ENCODE results near the gene EGLN2. TPM values are rescaled to one million over a fixed set of nuclear protein-coding genes. Genes with fewer than 3 reads are reported as not detected.
"Not testable (repeated sequence)": the region's sequence is repeated elsewhere in the genome, so short reads cannot be mapped to it uniquely, and the experiment has no call there.

The EGLN2 gene
- total RNA-seq, 1 donor from 2014 or later: 27.0 TPM

DNA sequence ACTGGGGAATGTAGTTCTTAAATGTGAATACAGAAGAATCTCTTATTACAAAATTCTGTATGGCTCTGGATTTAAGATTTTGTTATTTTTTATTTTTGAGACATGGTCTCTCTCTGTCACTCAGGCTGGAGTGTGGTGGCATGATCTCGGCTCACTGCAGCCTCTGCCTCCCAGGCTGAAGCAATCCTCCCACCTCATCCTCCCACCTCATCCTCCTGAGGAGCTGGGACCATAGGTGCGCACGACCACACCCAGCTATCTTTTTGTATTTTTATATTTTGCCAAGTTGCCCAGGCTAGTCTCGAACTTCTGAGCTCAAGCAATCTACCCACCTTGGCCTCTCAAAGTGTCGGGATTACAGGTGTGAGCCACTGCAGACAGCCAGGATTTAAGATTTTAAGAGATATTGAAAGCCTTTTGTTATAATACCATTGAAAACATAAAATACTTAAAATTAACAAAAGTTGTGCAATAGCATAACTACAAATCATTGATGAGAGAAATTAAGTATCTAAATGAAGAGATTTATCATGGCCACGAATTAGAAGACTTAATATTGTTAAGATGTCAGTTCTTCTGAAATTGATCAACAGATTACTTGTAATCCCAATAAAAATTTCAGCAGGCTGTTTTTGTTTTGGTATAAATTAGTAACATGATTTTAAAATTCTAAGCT is 37.9 kb downstream of the EGLN2 start:
- Mint-ChIP-seq H3K36me3 (no peaks in the 10 kb centered on the region), H3K27me3 (ENCODE audit: insufficient read depth, low read depth) (peaks cover 5% of the 10 kb centered on the region), H3K27ac (no peak overlapping the region), H3K4me1 (no peaks in the 10 kb centered on the region), H3K4me3 (no peak overlapping the region), H3K9me3 (no peaks in the 10 kb centered on the region)
- Histone ChIP-seq H2AFZ (replicated peaks) (no peak overlapping the region), H3K27ac (no peak overlapping the region), H3K4me1 (no peaks in the 10 kb centered on the region), H4K20me1 (ENCODE audit: low read depth) (no peaks in the 10 kb centered on the region), H3K4me2 (no peak overlapping the region), H3K9me3 (ENCODE audit: low read depth) (no peaks in the 10 kb centered on the region), H3K27me3 (peaks cover 8% of the 10 kb centered on the region), H3K79me2 (ENCODE audit: low read depth) (no peaks in the 10 kb centered on the region), H3K4me3 (no peak overlapping the region), H3K36me3 (no peaks in the 10 kb centered on the region), H3K9ac (no peak overlapping the region), H3F3A (ENCODE audit: low read depth) (no peaks in the 10 kb centered on the region)
- no peak for DNase-seq (ENCODE audit: low spot score)
- TF ChIP-seq, protein P1, sequence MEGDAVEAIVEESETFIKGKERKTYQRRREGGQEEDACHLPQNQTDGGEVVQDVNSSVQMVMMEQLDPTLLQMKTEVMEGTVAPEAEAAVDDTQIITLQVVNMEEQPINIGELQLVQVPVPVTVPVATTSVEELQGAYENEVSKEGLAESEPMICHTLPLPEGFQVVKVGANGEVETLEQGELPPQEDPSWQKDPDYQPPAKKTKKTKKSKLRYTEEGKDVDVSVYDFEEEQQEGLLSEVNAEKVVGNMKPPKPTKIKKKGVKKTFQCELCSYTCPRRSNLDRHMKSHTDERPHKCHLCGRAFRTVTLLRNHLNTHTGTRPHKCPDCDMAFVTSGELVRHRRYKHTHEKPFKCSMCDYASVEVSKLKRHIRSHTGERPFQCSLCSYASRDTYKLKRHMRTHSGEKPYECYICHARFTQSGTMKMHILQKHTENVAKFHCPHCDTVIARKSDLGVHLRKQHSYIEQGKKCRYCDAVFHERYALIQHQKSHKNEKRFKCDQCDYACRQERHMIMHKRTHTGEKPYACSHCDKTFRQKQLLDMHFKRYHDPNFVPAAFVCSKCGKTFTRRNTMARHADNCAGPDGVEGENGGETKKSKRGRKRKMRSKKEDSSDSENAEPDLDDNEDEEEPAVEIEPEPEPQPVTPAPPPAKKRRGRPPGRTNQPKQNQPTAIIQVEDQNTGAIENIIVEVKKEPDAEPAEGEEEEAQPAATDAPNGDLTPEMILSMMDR (IDR thresholded peaks at IDR 0.05): no peak
- TF ChIP-seq EZH2 (IDR thresholded peaks at IDR 0.05): no peak
- no peak for TF ChIP-seq EZH2phosphoT487 (IDR thresholded peaks at IDR 0.05)

DNA sequence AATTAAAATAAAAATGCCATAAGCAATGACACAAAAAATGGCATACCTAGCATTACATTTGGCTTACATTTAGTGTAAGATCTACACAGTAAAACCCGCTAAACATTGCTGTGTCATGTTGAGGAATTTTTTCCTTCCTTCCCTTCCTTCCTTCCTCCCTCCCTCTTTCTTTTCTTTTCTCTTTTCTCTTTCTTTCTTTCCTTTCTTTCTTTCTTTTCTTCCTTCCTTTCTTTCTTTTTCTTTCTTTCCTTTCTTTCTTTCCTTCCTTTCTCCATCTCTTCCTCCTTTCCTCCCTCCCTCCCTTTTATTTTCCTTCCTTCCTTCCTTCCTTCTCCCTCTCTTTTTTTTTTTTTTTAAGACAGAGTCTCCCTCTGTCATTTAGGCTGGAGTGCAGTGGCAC is 39.5 kb downstream of the EGLN2 start:
- H3F3A ChIP-seq (ENCODE audit: low read depth); H3K9me3 ChIP-seq (ENCODE audit: low read depth); H3K4me1 Mint-ChIP-seq; H3K9ac ChIP-seq; DNase-seq (ENCODE audit: low spot score); H3K27me3 ChIP-seq; H3K36me3 ChIP-seq; H3K4me1 ChIP-seq; H3K9me3 Mint-ChIP-seq; H3K79me2 ChIP-seq (ENCODE audit: low read depth); H2AFZ ChIP-seq (replicated peaks); H3K4me3 ChIP-seq; H3K27ac Mint-ChIP-seq; H3K27ac ChIP-seq; H4K20me1 ChIP-seq (ENCODE audit: low read depth); H3K4me3 Mint-ChIP-seq; H3K27me3 Mint-ChIP-seq (ENCODE audit: insufficient read depth, low read depth); H3K36me3 Mint-ChIP-seq; H3K4me2 ChIP-seq: not testable (repeated sequence)

DNA sequence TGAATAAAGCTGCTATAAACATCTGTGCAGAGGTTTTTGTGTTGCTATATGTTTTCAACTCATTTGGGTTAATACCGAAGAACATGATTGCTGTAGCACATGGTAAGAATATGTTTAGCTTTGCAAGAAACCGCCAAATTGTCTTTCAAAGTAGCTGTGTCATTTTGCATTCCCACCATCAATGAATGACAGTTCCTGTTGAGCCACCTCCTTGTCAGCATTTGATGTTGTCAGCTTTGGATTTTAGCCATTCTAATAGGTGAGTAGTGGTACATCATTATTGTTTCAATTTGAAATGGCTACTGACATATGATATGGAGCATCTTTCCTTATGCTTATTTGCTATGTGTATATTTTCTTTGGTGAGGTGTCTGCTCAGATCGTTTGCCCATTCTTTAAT is 43.0 kb downstream of the EGLN2 start:
- not testable (repeated sequence) for H3K27me3 Mint-ChIP-seq (ENCODE audit: insufficient read depth, low read depth)

DNA sequence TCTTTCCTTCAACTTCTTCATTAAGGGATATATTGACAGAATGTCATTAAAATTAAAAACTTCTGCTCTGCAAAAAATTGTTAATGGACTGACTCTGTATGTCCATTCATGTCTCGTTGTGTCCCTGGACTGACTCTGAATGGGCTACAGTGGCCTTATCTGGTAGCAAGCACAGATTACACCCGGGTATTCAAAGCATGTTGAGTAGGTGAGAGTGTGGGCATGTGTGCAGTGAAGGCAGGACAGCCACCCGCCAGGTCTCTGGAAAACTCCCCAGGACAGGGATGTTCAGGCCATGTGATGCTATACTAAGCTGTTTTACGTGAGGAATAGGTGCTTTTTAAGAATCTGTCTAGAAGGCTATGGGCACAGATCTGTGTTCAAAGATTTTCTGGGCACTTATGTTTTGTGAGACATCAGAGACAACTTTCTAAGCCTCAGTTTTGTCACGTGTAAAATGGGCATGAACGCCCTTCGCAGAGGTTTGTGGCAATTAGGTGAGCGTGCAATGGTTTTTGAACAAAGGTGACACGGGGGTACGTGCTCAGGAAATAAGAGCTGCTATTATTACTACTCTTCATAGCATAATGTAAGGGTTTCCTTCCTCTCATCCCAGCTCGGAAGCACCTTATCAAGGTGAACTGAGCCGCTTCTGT is 44.1 kb downstream of the EGLN2 start:
- Histone ChIP-seq H3K4me3 (peak overlapping the region; percentile 29), H2AFZ (replicated peaks) (peak overlapping the region; percentile 91), H3K27me3 (peaks cover 34% of the 10 kb centered on the region), H3K4me2 (peak overlapping the region; percentile 63)
- H3K9me3 Mint-ChIP-seq; H3K79me2 ChIP-seq (ENCODE audit: low read depth); H3K27ac ChIP-seq; H3K36me3 ChIP-seq; H3K9ac ChIP-seq; H3K4me1 ChIP-seq; H3K4me3 Mint-ChIP-seq; H3K9me3 ChIP-seq (ENCODE audit: low read depth); H3K27ac Mint-ChIP-seq; H3K4me1 Mint-ChIP-seq; DNase-seq (ENCODE audit: low spot score); H3F3A ChIP-seq (ENCODE audit: low read depth); H4K20me1 ChIP-seq (ENCODE audit: low read depth); H3K36me3 Mint-ChIP-seq: not testable (repeated sequence)
- peaks cover 15% of the 10 kb centered on the region for H3K27me3 Mint-ChIP-seq (ENCODE audit: insufficient read depth, low read depth)

More for the DNA sequence above, 43.0 kb downstream of the EGLN2 start:
- not testable (repeated sequence) for H3K27ac ChIP-seq; H3K4me1 Mint-ChIP-seq; H3K9me3 ChIP-seq (ENCODE audit: low read depth); H3K9me3 Mint-ChIP-seq; H2AFZ ChIP-seq (replicated peaks); H3K27ac Mint-ChIP-seq; H3K4me1 ChIP-seq; H3K36me3 ChIP-seq; H3K4me3 Mint-ChIP-seq; DNase-seq (ENCODE audit: low spot score); H3F3A ChIP-seq (ENCODE audit: low read depth); H3K9ac ChIP-seq; H3K4me3 ChIP-seq; H3K36me3 Mint-ChIP-seq; H4K20me1 ChIP-seq (ENCODE audit: low read depth); H3K79me2 ChIP-seq (ENCODE audit: low read depth); H3K4me2 ChIP-seq
- peaks cover 22% of the 10 kb centered on the region for H3K27me3 ChIP-seq

DNA sequence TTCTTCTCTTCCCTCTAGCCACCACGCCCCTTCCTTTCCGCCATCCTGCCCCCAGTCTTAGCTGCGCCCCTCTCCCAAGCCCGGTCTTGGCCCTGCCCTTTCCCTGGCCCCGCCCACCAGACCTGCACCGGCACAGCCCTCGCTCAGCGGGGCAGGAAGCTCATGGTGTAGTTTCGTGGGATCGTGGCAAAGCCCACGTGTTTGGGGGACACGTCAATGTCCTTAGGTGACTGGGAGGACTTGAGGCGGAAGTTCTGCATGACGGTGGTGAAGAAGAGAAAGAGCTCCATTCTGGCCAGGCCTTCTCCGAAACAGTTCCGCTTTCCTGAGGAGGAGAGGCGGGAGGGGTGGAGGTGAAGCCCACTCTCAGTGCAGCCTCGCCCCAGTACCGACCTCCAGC is 44.7 kb downstream of the EGLN2 start:
- not testable (repeated sequence) for H3K27ac Mint-ChIP-seq

DNA sequence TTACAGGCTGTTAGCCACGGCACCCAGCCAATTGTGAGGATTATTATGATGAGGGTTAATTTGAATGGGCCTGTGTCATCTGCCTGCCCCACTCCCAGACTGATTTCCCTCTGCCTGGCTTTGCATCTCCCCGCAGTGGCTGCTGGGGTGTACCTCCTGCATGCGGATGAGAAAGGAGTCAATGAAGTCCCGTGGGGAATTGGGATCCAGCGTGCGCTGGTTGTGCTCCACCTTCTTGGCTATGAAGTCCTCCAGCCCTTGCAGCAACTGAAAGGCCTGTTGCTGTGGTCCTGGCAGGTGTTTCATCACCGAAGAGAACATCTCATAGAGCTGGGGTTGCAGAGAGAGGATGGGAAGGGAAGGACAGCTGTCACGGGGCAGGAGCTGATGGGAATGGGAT is 47.7 kb downstream of the EGLN2 start:
- not testable (repeated sequence) for H4K20me1 ChIP-seq (ENCODE audit: low read depth)
- peaks cover 30% of the 10 kb centered on the region for H3K27me3 Mint-ChIP-seq (ENCODE audit: insufficient read depth, low read depth)
- H3K27me3 ChIP-seq: peaks cover 54% of the 10 kb centered on the region

More for the DNA sequence above, 44.7 kb downstream of the EGLN2 start:
- not testable (repeated sequence) for H3K36me3 Mint-ChIP-seq; H3K9me3 ChIP-seq (ENCODE audit: low read depth); H3K4me1 ChIP-seq; H3K9me3 Mint-ChIP-seq; H3K27ac ChIP-seq; H4K20me1 ChIP-seq (ENCODE audit: low read depth); H3K79me2 ChIP-seq (ENCODE audit: low read depth); H3F3A ChIP-seq (ENCODE audit: low read depth); H3K4me1 Mint-ChIP-seq; H3K36me3 ChIP-seq; H3K9ac ChIP-seq
- peak overlapping the region; percentile 63 for H3K4me2 ChIP-seq
- peak overlapping the region; percentile 91 for H2AFZ ChIP-seq (replicated peaks)
- H3K4me3 ChIP-seq: peak overlapping the region; percentile 29
- Mint-ChIP-seq H3K27me3 (ENCODE audit: insufficient read depth, low read depth) (peaks cover 16% of the 10 kb centered on the region), H3K4me3 (peak overlapping the region; percentile 62)
- DNase-seq (ENCODE audit: low spot score): peak; percentile 46
- H3K27me3 ChIP-seq: peaks cover 39% of the 10 kb centered on the region

DNA sequence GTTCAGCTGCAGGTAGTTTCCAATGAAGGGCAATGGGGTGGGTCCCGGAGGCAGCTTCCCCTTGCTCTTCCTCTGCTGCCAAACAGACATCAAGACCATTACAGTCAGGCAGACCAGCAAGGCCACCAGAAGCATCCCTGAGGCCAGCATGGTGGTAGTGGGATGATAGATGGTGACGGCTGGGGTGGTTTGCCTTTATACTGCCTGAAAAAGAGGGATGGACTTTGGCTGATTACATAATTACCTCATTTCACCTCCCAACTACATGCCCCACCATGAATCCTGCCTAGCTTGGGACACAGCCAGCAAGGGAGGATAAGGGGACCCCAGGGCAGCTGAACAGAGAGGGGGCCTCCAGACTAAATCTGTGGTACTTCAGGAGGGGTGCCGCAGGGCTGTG is 51.3 kb downstream of the EGLN2 start, which contains the start of gene CYP2A6:
TSS of gene CYP2A6 (minus strand) at position 171 of the 400 bp plus-strand sequence. CDS start at position 150, 21 bp downstream.
- not testable (repeated sequence) for H3K79me2 ChIP-seq (ENCODE audit: low read depth); H3K9me3 Mint-ChIP-seq; H3K9ac ChIP-seq; H3K4me2 ChIP-seq; H3K36me3 Mint-ChIP-seq; H3F3A ChIP-seq (ENCODE audit: low read depth); H3K4me1 ChIP-seq; H3K27ac Mint-ChIP-seq; H4K20me1 ChIP-seq (ENCODE audit: low read depth); DNase-seq (ENCODE audit: low spot score); H3K4me3 ChIP-seq; H3K4me1 Mint-ChIP-seq; H3K4me3 Mint-ChIP-seq; H3K36me3 ChIP-seq; H3K9me3 ChIP-seq (ENCODE audit: low read depth); H3K27ac ChIP-seq
- peaks cover 27% of the 10 kb centered on the region for H3K27me3 Mint-ChIP-seq (ENCODE audit: insufficient read depth, low read depth)
- Histone ChIP-seq H2AFZ (replicated peaks) (peak within 1 kb of the TSS; percentile 85), H3K27me3 (peaks cover 44% of the 10 kb centered on the region)

More for the DNA sequence above, 47.7 kb downstream of the EGLN2 start:
- H3K4me1 Mint-ChIP-seq; H3K27ac ChIP-seq; DNase-seq (ENCODE audit: low spot score); H3K36me3 Mint-ChIP-seq; H3K4me2 ChIP-seq; H3K4me3 ChIP-seq; H3K9me3 ChIP-seq (ENCODE audit: low read depth); H3K4me1 ChIP-seq; H3K79me2 ChIP-seq (ENCODE audit: low read depth); H3F3A ChIP-seq (ENCODE audit: low read depth); H3K4me3 Mint-ChIP-seq; H3K27ac Mint-ChIP-seq; H3K9me3 Mint-ChIP-seq; H3K36me3 ChIP-seq; H3K9ac ChIP-seq; H2AFZ ChIP-seq (replicated peaks): not testable (repeated sequence)

Data from neural progenitor cell (in vitro differentiated cells).